Glutamatergic neuron (in vitro differentiated cells): ENCODE measurements around the gene ALKBH6. TPM values are rescaled to one million over a fixed set of nuclear protein-coding genes. Genes with fewer than 3 reads are reported as not detected.

Experiments
- DNase-seq: peaks from one replicate; pipeline ENCODE4 v3.0.0; 2022
- H3K27ac Mint-ChIP-seq: one replicate; pipeline ENCODE4 v1.8.0; 2020; ENCODE audit warnings: mild to moderate bottlenecking, mixed read lengths, inconsistent platforms; ENCODE audit not compliant: unreplicated experiment
- H3K27me3 Mint-ChIP-seq: one replicate; pipeline ENCODE4 v1.8.0; 2020; ENCODE audit warnings: mild to moderate bottlenecking, moderate library complexity, mixed read lengths, inconsistent platforms; ENCODE audit not compliant: unreplicated experiment
- H3K36me3 Mint-ChIP-seq: one replicate; pipeline ENCODE4 v1.8.0; 2020; ENCODE audit warnings: mild to moderate bottlenecking, mixed read lengths, inconsistent platforms; ENCODE audit not compliant: unreplicated experiment
- H3K4me1 Mint-ChIP-seq: one replicate; pipeline ENCODE4 v1.8.0; 2020; ENCODE audit warnings: mild to moderate bottlenecking, low read depth, mixed read lengths, inconsistent platforms; ENCODE audit not compliant: unreplicated experiment
- H3K4me3 Mint-ChIP-seq: one replicate; pipeline ENCODE4 v1.8.0; 2020; ENCODE audit warnings: mild to moderate bottlenecking, mixed read lengths, inconsistent platforms; ENCODE audit not compliant: unreplicated experiment
- H3K9me3 Mint-ChIP-seq: one replicate; pipeline ENCODE4 v1.8.0; 2020; ENCODE audit warnings: mild to moderate bottlenecking, moderate library complexity, mixed read lengths, inconsistent platforms; ENCODE audit not compliant: unreplicated experiment
- CTCF ChIP-seq: fragments of 200-600 bp; sonication (generic); IDR thresholded peaks from one replicate; pipeline ENCODE4 v1.5.0; 2021; ENCODE audit not compliant: partially characterized antibody, unreplicated experiment
- total RNA-seq: library from RNA; stranded (reverse); fragmentation: NEBNext Ultra II Directional; extraction: Animal tissue kit (Norgen Biotek cat#: 25700); gene quantifications from one replicate; pipeline ENCODE4 v1.2.1, GENCODE V29; 2021; ENCODE audit not compliant: unreplicated experiment

ALKBH6 gene
- total RNA-seq, 1 donor from 2014 or later = 29.5 TPM

- H3K27ac Mint-ChIP-seq = peak overlapping the region; percentile 7
Observed at GRCh38 chr19:36058481-36059179, 44.6 kb upstream of the ALKBH6 start.

GRCh38 chr19:36054733-36055686, 41.0 kb upstream of the ALKBH6 start, which contains the start of gene WDR62:
WDR62 (plus strand) TSS chr19:36054897; CDS start chr19:36054972, 75 bp downstream.
- peak within 1 kb of the TSS; percentile 95 for H3K4me3 Mint-ChIP-seq
- H3K4me1 Mint-ChIP-seq = peaks cover 3% of the 10 kb centered on the region
- peaks cover 7% of the 10 kb centered on the region for H3K9me3 Mint-ChIP-seq
- H3K27me3 Mint-ChIP-seq = peaks cover 6% of the 10 kb centered on the region
- peak within 1 kb of the TSS; percentile 98 for H3K27ac Mint-ChIP-seq
- peak; percentile 97 for DNase-seq
- H3K36me3 Mint-ChIP-seq = no peaks in the 10 kb centered on the region
- TF ChIP-seq CTCF = peak; percentile 4

More at GRCh38 chr19:36058481-36059179, 44.6 kb upstream of the ALKBH6 start:
- no peak for DNase-seq
- Mint-ChIP-seq H3K9me3 (peaks cover 3% of the 10 kb centered on the region), H3K4me3 (no peak overlapping the region), H3K4me1 (no peaks in the 10 kb centered on the region), H3K27me3 (peaks cover 6% of the 10 kb centered on the region), H3K36me3 (no peaks in the 10 kb centered on the region)
- no peak for TF ChIP-seq CTCF

GRCh38 chr19:36054119-36054732, 40.2 kb upstream of the ALKBH6 start, which contains the start of gene THAP8:
THAP8 (minus strand) TSS chr19:36054285; CDS start chr19:36054217, 68 bp downstream.
- H3K9me3 Mint-ChIP-seq = peaks cover 7% of the 10 kb centered on the region
- TF ChIP-seq CTCF = peak; percentile 50
- peaks cover 6% of the 10 kb centered on the region for H3K27me3 Mint-ChIP-seq

GRCh38 chr19:36051637-36052036, 37.6 kb upstream of the ALKBH6 start:
- peaks cover 3% of the 10 kb centered on the region for H3K4me1 Mint-ChIP-seq
- peak overlapping the region; percentile 46 for H3K4me3 Mint-ChIP-seq
- TF ChIP-seq CTCF = no peak
- H3K27ac Mint-ChIP-seq = no peak overlapping the region
- H3K9me3 Mint-ChIP-seq = peaks cover 7% of the 10 kb centered on the region
- no peak for DNase-seq
- H3K36me3 Mint-ChIP-seq = no peaks in the 10 kb centered on the region
- H3K27me3 Mint-ChIP-seq = peaks cover 4% of the 10 kb centered on the region

More at GRCh38 chr19:36054119-36054732, 40.2 kb upstream of the ALKBH6 start, which contains the start of gene THAP8:
- peak within 1 kb of the TSS; percentile 95 for H3K4me3 Mint-ChIP-seq
- H3K27ac Mint-ChIP-seq = peak within 1 kb of the TSS; percentile 98
- peaks cover 3% of the 10 kb centered on the region for H3K4me1 Mint-ChIP-seq
- peak; percentile 99 for DNase-seq
- H3K36me3 Mint-ChIP-seq = no peaks in the 10 kb centered on the region
